Cardiac septum (tissue), 1 donor: ENCODE results near the gene KCNJ5. TPM values are rescaled to one million over a fixed set of nuclear protein-coding genes. Genes with fewer than 3 reads are reported as not detected.

Experiments used
- DNase-seq: peaks from one replicate; pipeline ENCODE4 v3.0.0-alpha.2; 2020; ENCODE audit warnings: low spot score
- intact Hi-C: fragments of 100-400 bp; cut with DNase I; formaldehyde crosslinking; loops from one replicate; pipeline ENCODE4 v1.14.0; 2022
- long read RNA-seq: library from polyadenylated mRNA; unstranded; transcript quantifications from one replicate; pipeline ENCODE4 v2.0.0, GENCODE V29; 2021
- total RNA-seq: library from RNA; stranded (reverse); fragmentation: NEBNext Ultra II Directional; extraction: Animal tissue kit (Norgen Biotek cat#: 25700); gene quantifications from one replicate; pipeline ENCODE4 v1.2.1, GENCODE V29; 2021
- donor health status: DM: no; HTN: no; CAD: no.

The KCNJ5 gene
- 12.1 TPM for total RNA-seq
- long read RNA-seq, full-length matches to known transcripts = 19 of 31 reads
- long read RNA-seq, partial matches to known transcripts = 1 of 31 reads
- long read RNA-seq, other reads (novel, unspliced or antisense) = 11 of 31 reads

DNA sequence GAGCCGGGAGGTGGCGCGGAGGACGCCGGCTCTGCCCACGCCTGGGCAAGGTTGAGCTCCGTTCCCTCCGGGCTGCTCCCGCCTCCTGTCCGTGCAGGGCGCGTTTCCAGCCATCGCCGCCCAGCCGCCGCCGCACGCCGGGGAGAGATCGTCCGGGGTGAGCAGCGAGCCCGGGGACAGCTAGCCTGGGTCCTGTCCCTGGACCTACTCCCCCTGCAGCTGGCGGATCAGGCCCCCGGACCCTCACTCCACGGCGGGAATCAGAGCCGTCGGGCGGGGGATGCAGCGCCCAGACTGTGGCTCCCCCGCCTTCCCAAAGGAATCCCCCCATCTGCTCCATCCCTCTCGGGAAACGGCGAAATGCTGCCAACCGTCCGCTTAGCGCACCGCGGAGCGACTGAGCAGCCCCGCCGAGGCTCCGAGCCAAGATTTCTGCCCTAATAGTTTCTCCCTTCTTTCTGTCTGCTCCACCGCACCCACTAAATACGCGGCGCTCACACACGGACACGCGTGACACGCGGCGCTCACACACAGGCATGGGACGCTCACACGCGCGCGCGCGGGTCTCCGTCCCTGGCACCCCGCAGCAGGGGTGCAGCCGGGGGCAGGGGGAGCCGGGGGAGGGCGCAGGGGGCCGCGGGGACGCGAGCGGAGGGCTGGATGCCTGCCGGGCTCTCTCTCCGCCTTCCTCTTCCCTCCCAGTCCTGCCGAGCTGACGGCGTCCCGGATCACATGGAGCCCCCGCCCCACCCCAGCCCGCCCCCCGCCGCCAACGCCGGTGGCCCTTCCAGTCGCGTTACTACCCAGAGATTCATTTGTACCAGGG lies at the start of gene KCNJ5:
Gene KCNJ5 (plus strand): TSS at position 814 of the 826 bp plus-strand sequence. CDS start 19,918 bp downstream, outside the sequence.
- intact Hi-C loops = loop anchor here (2.0 kb wide), 1 partner anchor 14 kb away; no protein-coding TSS in a partner anchor

DNA sequence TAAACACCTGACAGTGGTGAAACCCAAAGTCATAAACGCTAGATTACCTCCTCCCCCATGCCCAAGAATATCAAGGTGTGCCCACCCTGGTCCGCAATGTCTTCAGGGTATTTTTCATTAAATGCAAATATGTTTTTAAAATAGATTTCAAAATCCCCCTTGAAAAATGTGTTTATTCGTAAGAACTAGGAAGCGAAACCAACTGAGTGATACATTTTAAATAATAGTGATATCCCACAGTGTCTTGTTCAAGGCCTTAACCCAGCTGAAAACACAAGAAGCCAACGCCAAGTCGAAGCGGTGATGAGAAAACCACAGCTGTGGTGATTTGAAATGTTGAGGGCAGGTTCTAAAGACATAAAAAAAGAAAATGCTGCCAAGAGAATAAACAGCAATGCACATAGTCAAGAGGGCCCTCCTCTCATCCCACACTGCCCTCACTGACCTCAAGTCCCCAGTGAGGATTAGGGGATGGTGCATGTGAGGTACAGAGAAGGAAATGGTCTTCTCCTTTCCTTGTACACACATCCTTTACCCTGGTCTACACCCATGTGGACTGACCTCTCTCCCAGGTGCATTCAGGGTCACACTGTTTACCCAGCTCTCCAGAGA lies 49.6 kb upstream of the KCNJ5 start:
- intact Hi-C loops = no loop called here

More for the DNA sequence above, at the start of gene KCNJ5:
- no peak for DNase-seq

DNA sequence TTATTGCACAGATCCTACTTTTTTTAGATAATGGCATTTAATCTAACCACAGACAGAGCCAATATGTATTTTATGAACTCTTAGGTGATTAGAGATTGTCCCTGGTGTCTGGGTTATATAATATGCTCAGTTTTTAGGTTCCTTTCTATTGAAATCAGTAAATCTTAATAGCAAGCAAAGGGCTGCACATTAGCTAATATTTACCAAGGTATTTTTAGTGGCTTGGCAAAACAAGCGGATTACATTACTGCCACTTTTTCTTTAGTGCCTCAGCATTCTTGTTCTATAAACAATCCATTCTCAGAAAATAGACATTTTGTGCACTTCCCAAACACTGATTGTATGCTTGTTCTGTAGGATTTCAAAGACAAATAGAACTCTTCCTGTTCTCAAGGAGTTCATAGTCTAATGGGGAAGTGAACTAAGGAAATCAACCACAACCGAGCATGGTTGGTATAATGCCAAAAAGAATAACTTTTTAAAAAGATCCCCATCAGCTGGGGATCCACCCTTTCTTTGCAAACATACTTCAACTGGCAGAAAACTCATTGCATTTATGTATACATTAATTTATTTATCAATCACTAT lies 47.9 kb upstream of the KCNJ5 start:
- no peak for DNase-seq
- intact Hi-C loops = no loop called here

More for the DNA sequence above, 49.6 kb upstream of the KCNJ5 start:
- no peak for DNase-seq

DNA sequence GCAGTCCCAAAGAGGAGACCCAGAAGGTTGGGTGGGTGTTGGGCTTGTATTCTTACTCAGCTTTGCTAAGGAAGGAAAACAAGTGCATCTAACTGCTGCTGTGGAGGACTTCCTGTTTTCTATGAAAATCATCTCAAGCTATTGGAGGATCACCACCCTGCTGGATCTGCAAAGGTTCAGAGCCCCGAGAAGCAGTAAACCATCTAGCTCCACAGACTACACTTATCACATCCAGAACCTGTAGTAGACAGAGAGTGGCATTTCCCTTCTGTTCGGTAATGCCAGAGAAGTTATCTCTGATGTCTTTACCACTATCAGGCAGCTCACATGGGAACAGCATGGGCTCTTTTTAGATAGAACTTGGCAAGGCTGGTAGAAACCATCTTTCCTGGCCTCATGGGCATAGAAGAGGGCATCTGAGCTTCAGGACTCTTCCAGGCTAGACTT lies 45.8 kb upstream of the KCNJ5 start:
- intact Hi-C loops = no loop called here
- DNase-seq = no peak

DNA sequence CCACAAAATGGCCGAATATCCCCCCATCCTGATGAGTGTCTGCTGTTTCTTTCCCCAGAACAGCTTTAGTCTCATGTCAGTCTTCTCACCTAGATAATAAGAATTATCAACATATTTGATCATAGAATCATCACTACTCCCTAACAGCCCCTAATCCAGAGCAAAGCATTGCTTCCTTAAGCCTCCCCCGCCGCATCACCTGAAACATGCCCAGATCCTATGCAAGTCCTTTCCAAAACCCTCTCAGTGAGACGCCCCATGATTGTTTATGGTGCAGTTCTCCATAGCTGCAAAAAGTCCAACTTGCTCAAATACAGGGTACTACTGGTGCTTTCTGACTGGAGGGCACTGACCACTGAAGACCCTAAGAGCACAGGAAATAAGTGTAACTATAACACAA lies 44.2 kb upstream of the KCNJ5 start:
- DNase-seq = no peak
- intact Hi-C loops = no loop called here

DNA sequence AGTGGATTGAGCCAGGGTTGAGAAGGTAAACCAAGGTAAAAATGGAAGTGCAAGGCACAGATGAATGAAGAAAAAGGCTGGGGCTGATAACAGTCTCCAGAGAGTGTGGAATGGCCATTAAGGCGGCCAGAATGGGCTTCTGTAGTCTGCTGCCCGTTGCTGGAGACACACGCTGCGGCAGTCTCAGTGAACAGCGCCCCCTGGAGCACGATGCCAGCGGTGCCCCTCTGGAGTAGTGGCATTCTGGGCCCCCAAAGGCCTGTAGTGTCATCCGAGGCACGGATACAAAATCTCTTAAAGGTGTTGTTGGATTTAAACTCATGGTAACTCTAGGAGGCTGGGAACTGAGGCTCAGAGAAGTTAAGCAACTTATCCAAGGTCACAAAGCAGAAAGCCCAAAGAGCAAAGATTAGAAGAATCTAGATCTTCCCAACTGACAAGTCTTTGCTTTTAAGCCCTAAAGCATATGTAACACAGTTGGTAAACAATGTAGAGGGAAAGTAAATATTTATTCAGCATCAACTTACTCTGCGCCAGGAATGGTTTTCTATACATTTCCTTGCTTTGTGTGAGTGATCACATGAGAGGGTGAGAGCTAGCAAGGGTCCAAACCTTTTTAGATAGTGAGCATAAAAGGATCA lies 42.2 kb upstream of the KCNJ5 start:
- intact Hi-C loops = no loop called here
- DNase-seq = peak; percentile 84

DNA sequence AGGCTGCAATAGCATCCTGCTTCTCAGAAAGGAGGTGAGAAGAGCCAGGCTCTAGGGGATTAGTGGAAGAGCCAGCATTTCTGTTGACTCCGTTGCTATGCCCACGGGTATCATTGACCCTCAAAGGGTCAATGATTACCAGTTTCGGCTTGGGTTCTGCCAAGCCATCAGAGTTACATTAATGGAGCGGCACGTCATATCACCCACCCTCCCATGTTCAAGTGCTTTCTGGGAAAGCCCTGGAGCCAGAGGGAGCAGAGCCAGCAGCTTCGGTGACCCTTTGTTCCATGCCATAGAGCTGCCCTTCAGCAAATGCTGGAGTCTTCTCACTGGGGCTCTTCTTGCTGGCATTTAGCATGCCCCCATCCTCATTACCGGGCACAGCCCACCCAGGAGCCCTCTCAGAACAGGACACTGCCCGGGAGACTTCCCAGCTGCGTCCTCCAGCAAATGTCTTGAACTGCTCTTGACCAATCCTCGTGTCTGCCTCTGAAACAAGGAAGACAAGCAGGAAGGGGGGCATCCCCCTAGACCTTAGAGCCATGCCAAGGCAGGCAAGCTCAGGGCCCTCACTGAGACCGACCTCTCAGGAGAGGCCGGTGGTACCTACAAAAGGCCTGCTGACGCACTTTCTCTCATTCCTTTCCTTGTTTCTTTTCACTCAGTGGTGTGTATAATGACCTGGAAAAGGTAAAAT lies 38.7 kb upstream of the KCNJ5 start:
- intact Hi-C loops = loop anchor here (10.0 kb wide), 1 partner anchor 818 kb away; no protein-coding TSS in a partner anchor
- DNase-seq = no peak

DNA sequence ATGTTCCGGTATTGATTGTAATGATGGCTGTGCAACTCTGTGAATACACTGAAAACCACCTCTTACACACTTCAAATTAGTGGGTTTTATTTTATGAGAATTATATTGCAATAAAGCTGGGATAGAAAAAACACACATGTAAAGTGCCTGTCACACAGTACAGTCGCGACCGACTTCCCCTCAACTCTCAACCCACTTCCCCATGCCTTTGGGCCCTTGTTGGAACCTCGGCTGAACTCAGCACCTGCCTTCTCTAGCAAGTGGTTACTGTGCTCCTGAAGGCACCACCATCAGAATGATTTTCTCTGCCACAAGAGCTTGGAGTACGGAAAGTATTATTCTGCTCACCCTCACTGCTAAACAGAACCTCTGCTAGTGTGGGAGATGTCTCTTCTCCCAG lies 37.6 kb upstream of the KCNJ5 start:
- intact Hi-C loops = loop anchor here (10.0 kb wide), 1 partner anchor 819 kb away; no protein-coding TSS in a partner anchor
- DNase-seq = no peak

DNA sequence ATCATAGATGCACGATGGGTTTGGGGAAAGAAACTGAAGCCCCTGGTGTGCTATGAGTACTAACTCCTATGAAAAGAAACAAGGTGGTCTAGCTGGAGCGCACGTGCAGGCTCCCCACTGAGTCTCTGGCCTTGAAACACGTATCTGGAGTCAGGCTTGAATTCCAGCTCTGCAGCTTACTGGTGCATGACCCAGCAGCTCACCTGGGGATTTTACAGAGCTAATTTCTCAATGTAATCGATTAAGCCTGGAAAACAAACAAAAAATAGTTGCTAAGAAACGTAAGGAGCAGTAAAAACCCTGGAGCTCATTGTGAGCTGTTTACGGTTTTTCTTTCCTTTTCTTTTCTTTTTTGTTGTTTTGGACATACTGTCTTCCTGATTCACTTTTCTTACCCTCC lies 36.3 kb upstream of the KCNJ5 start:
- intact Hi-C loops = loop anchor here (5.0 to 10.0 kb wide), 2 partner anchors 683 to 820 kb away; no protein-coding TSS in a partner anchor
- DNase-seq = no peak

DNA sequence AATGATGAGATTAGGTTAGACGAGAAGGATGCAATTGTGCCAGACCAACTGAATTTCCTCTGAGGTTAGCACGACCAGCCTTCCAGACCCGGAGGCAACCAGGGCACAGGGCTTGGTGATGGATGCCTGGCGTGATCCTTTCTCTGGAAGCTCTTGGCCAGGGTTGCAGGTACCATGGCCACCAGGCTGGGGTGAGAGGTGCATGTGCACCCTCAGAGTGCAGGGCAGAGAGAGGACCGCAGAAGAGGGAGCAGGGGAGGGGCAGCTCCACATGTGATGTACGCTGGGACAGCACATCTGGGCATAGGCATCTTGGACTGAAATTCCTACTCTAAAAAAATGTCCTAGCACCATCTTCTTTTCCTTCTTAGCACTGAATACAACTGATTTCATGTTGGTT lies 34.9 kb upstream of the KCNJ5 start:
- no peak for DNase-seq
- intact Hi-C loops = loop anchor here (5.0 to 10.0 kb wide), 2 partner anchors 684 to 821 kb away; no protein-coding TSS in a partner anchor

DNA sequence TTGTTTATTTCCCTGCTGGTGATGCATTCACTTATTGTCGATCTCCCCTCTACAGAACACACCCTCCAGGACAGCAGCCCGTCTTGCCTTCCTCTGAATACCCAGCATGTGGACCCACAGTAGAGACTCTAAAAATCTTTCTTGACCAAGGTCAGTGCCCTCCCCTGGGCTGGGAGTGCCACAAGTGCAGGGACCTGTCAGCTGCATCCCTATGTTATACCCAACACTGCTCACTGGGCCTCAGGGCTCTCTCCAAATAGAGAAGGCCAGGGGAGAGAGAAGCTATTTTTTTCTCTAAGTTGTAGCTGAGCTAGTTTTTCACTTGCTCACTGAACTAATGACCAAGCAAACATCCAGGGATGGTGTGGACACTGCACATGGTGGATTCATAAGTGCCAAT lies 33.8 kb upstream of the KCNJ5 start:
- intact Hi-C loops = loop anchor here (5.0 to 10.0 kb wide), 2 partner anchors 685 to 823 kb away; no protein-coding TSS in a partner anchor
- DNase-seq = no peak

DNA sequence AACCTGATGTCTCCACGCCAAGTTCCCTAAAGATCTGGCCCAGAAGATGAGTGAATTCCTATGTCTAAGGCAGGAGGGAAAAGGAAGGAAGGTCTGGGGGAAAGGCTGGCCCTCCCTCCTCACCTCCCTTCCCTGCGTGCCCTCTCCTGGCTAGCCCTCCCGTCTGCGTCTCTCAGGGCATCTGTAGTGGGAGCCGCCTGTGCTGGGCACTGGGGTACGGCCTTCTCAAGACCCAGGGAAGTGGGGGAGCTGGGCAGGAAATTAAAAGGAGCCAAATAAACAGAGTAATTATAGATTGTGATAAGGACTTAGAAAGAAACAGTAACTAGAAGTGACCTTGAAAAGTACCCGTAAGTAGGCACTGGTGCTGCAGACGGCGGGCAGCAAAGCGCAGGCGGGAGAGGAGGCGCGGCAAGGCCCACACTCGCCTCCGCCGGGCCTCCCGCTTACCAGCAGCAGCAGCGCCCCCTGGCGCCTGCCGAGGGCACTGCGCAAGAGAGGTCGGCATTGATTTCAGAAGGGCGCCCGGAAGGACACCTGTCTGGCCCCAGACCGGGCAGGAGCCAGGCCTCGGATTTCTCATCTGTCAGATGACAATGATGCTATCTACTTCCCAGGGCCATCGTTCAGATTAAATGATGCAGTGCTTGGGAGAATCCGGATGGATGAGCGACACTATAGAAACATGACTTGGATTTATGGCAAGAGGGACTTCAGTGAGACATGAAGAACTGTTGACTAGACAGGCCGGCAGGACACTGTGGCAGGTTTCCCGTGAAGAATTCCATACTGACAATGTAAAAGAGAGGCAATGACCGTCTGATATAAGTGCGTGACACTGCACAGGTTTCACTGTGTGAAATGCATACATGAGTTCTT lies 31.4 kb upstream of the KCNJ5 start:
- intact Hi-C loops = loop anchor here (5.0 to 10.0 kb wide), 2 partner anchors 688 to 825 kb away; no protein-coding TSS in a partner anchor
- DNase-seq = peak; percentile 87

DNA sequence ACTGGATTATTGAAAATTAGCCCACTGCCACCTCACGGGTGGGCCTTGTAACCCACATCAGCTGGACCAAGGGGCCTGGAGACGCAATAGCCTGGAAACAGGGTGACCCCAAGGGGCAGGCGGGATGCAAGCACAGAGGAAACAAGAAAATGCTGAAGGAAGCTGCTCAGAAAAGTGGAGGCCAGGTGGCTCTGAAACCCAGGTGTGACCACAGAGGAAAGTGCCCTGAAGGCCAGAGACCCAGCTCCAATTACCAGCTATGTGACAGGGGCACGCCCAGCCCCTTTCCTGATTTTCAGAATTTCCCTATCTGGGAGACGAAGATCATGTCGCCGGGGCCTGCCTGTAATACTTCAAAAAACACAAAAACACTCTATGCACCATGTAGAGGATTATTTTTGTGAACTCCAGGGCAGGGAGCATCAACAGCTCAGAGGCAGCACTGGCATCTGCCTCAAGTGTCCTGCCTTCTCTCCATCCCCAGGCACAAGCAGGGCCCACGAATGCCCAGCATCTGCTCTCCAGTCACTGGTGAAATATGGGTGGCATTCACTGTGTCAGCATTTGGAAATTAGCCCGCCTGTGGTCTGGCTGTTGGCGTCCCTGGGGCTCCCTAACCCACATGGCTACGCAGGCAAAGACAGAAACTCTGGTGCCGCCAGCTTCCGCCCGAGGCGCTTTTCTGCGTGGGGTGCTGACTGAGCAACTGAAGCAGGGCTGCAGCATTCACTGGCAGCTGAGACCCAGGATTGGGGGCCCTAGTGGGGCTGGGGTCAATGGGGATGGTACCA lies 30.4 kb upstream of the KCNJ5 start:
- intact Hi-C loops = no loop called here
- DNase-seq = no peak

DNA sequence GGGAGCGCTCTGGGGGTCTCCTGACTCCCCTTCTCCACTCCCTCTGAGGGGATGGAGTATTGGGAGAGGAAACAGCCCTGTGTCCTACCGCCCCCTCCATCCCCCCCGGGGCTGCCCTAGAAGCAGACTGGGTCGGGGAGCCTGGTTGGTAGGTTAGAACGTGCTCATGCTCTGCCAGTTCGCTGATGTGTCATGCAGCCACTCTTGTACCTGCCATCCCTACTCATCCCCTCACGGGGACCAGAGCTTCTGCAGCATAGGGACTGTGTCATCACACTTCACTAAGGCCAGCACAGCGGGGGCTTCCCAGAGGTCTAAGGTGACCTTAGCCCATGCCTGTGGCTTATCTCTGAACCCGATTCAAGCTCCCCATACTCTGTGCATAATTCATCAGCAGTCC lies 28.8 kb upstream of the KCNJ5 start:
- intact Hi-C loops = no loop called here

DNA sequence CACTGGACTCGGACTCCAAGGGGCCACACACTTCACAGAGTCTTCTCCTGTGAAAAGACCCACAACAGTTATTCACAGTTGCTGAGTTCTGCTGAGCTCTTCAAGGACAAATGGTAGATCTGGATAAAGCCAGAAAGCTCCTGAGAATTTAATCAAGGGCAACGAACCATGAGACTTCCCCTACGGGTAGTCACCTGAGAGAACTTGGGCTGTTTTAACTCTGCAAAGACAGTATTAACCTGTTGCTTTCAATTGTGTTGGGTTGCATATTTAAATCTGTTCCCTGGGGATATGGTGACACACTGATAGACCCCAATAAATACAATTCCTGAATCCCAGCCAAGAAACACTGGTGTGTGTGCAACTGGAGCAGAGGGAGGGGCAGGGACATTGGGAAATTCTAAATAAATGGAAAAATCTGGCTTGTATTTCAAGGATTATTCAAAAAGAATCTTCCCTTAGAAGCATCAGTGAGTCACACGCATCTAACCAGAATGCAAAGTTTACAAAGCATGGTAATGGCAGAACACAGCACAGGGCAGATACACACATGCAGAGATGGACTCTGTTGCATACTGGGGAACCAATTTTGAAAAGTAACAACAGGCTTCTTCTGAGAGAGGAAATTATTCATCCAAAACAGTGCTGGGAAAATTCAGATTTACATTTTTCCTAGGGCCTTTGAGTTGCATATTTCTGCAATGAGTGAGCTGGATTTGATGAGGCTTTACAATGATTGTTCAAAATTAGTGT lies 28.1 kb upstream of the KCNJ5 start:
- intact Hi-C loops = no loop called here
- DNase-seq = no peak

More for the DNA sequence above, 28.8 kb upstream of the KCNJ5 start:
- DNase-seq = peak; percentile 51

DNA sequence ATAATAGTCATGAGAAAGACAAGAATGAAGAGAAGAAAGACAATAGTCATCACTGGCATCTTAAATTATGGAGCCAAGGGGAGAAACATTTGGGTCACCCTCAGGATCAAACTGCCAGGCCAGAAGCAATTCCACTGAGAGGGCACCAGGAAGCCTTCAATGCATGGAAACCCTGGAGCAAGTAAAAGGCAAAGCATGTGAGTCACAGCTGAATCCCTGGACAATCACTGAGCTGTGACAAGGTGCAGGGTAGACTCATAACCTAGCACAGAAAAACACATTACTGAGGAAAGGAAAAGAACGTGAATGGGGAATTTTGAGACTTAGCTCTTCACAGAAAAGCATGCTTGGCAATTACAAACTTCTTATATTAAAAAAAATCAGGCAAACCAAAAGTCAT lies 25.7 kb upstream of the KCNJ5 start:
- intact Hi-C loops = no loop called here
- DNase-seq = no peak
